ENCODE data around the gene PLET1.

DNA sequence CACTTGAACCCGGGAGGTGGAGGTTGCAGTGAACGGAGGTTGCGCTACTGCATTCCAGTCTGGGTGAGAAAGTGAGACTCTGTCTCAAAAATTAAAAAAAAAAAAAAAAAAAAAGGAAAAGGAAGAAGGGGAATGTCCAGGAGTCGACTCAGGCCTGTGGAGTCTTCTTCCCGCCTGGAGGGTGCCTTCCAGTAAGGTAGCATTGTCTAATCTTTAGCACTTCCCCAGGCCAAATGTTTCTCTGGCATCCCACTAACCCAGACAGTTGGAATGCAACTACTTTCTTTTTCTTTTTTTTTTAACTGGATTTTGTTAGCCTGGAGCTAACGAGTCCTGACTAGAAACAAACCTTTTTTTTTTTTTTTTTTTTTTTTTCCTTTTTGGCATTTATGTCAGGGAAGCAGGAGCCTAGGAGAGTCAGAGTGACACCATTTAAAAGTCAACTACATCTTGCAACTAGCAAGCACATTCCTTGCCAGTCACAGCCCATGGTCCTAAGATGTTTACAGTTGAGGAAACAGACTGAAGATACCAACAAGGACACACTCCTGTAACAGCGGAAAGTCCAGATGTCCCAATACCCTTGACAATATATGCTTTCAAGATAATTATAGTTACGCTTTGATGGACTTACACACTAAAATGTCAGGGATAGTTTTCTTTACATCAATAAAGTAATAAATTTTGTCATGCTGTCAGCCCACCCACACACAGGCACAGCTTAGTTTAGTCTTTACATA, 10.6 kb downstream of the PLET1 start:
- TF ChIP-seq, protein P1, sequence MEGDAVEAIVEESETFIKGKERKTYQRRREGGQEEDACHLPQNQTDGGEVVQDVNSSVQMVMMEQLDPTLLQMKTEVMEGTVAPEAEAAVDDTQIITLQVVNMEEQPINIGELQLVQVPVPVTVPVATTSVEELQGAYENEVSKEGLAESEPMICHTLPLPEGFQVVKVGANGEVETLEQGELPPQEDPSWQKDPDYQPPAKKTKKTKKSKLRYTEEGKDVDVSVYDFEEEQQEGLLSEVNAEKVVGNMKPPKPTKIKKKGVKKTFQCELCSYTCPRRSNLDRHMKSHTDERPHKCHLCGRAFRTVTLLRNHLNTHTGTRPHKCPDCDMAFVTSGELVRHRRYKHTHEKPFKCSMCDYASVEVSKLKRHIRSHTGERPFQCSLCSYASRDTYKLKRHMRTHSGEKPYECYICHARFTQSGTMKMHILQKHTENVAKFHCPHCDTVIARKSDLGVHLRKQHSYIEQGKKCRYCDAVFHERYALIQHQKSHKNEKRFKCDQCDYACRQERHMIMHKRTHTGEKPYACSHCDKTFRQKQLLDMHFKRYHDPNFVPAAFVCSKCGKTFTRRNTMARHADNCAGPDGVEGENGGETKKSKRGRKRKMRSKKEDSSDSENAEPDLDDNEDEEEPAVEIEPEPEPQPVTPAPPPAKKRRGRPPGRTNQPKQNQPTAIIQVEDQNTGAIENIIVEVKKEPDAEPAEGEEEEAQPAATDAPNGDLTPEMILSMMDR (IDR thresholded peaks at IDR 0.05): no peak
- no peak for TF ChIP-seq POLR2A (IDR thresholded peaks at IDR 0.05)
